Prostate gland (tissue), 2 donors: ENCODE measurements around the gene IQCM.

ENCODE experiments used
- POLR2A ChIP-seq: fragments of 450-650 bp; IDR thresholded peaks from one replicate; pipeline ENCODE4 v1.6.1; 2016; ENCODE audit warnings: antibody characterized with exemption, mild to moderate bottlenecking
- POLR2AphosphoS5 ChIP-seq: sonication (generic); formaldehyde crosslinking; IDR thresholded peaks from one replicate; pipeline ENCODE4 v1.6.1; 2017; ENCODE audit warnings: antibody characterized with exemption
- TF ChIP-seq, protein P1 (sequence below), 4 experiments: fragments of 200-600 bp in 2 of 4; fragments of 450-650 bp in 2 of 4; sonication (generic) in 2 of 4; IDR thresholded peaks; 1 replicate in 3 of 4; 2 replicates in 1 of 4; pipeline ENCODE4 v1.5.1; 2016 to 2019; ENCODE audit warnings: antibody characterized with exemption in 4 of 4, mild to moderate bottlenecking in 2 of 4, moderate library complexity in 2 of 4

DNA sequence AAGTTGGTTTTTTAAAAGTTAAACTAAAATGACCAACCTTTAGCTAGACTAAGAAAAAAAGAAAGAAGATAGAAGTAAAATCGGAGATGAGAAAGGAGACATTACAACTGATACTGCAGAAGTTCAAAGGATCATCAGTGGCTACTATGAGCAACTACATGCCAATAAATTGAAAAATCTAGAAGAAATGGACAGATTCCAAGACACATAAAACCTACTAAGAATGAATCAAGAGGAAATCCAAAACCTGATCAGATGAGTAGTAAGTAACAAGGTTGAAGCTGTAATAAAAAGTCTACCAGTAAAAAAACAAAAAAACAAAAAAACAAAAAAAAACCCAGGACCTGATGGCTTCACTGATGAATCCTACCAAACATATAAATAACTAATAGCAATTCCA is 16.1 kb downstream of the IQCM start:
- TF ChIP-seq, protein P1, sequence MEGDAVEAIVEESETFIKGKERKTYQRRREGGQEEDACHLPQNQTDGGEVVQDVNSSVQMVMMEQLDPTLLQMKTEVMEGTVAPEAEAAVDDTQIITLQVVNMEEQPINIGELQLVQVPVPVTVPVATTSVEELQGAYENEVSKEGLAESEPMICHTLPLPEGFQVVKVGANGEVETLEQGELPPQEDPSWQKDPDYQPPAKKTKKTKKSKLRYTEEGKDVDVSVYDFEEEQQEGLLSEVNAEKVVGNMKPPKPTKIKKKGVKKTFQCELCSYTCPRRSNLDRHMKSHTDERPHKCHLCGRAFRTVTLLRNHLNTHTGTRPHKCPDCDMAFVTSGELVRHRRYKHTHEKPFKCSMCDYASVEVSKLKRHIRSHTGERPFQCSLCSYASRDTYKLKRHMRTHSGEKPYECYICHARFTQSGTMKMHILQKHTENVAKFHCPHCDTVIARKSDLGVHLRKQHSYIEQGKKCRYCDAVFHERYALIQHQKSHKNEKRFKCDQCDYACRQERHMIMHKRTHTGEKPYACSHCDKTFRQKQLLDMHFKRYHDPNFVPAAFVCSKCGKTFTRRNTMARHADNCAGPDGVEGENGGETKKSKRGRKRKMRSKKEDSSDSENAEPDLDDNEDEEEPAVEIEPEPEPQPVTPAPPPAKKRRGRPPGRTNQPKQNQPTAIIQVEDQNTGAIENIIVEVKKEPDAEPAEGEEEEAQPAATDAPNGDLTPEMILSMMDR (IDR thresholded peaks at IDR 0.05) = no peak
- TF ChIP-seq POLR2A (no peak), POLR2AphosphoS5 (no peak)
